SK-MEL-5 (cell line): ENCODE data around the gene CNTNAP2. TPM values are rescaled to one million over a fixed set of nuclear protein-coding genes. Genes with fewer than 3 reads are reported as not detected.

ENCODE experiments used
- DNase-seq: peaks from one replicate; pipeline ENCODE4 v3.0.0-alpha.2; 2016; ENCODE audit warnings: low read depth, low spot score
- in situ Hi-C: cut with HindIII; loops from 2 replicates; pipeline ENCODE4 v1.10.0; 2016; ENCODE audit warnings: low sequenced_read_pairs, high pct_unique_total_duplicates, low pct_unique_long_range_greater_than_20kb
- total RNA-seq: library from RNA; depleted of rRNA; stranded (reverse); fragments of >200 nt; shearing (Covaris generic); gene quantifications from 2 replicates; pipeline ENCODE4 v1.2.3, GENCODE V29; 2014

The CNTNAP2 gene
- total RNA-seq, 1 experiment from 2014 or later, result not detected

DNA sequence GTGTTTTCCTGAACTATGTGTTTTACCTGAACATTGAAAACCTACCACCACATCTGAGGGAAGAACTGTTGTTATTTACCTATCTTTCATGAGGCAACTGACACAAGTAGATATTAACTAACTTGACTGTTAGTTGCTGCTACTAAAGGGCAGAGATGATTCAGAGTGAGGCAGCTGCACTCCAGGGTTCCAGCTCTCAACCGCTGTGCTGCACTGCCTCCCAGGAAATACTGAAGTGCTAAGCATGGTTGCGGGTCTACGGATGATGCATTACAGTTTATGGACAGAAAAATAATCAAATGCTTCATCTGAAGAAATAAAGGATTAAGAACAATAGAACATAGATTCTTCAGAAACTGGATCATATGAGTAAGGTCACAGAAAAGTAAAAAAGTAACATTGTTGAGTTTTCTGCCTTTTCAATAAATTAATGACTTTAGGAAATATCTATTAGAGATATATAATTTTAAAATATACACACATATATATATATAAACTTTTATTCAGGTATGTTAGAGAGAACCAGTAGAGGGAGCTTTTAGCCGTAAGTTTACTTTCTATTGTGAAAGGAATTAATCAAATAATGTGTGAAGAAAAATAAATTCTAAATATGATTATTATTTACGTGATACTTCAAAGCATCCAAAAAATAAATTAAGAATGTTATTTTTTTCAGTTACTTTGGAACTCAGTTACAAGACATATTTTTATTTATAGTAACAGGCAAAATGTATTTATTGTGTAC lies 620.0 kb downstream of the CNTNAP2 start:
- in situ Hi-C loops, result no loop called here
- DNase-seq, result peak; percentile 27

DNA sequence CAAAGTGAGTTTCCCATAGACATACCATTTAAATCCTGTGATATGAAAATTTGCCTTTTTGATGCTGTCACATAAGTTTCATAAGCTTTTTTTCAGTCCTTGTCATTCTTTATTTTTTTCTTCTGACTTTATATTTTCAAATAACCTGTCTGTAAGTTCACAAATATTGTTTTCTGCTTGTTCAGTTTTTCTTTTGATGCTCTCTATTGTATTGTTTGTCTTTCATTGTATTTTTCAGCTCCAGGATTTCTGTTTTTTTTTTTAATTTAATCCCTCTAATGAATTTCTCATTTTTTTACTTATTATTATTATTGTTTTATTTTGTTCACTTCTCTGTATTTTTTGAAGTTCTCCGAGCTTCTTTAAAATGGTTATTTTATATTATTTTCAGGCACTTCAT lies 623.4 kb downstream of the CNTNAP2 start:
- in situ Hi-C loops, result no loop called here

DNA sequence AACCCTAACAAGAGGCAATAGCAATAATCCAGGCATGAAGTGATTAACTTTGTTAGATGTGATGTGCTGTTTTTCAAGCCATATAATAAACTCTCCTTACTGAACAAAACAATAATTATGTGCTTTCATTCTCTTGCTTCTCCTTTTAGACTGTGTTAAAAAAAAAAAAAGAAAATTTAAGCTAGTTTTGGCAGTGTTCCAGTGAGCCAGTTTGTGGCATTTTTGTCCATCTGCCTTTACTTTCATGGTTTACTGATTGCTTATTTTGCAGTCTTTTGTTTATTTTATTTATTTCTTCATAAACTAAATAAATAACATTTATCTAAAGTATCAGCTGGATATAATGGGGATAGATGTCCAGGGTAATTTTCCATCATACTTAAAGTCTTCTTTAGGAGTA lies 625.3 kb downstream of the CNTNAP2 start:
- DNase-seq, result no peak
- in situ Hi-C loops, result no loop called here

More for the DNA sequence above, 623.4 kb downstream of the CNTNAP2 start:
- no peak for DNase-seq

DNA sequence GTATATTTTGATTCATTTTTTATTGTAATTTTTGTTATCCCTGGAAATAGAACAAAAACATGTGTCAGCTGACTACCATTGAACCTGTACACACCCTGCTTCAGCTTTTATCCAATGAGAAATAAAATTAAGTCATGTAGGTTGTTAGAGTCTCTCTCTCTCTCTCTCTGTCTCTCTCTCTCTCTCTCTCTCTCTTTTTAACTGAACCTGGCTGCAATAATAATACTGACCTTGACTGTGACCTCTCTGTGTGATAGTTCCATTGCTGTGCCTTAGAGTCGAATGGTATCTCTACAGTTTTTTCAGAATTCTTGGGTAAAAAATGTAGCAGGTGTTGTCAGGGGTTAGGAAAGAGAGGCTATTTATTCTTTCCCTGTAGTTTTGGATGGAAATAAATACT lies 637.8 kb downstream of the CNTNAP2 start:
- DNase-seq, result no peak
- in situ Hi-C loops, result no loop called here

DNA sequence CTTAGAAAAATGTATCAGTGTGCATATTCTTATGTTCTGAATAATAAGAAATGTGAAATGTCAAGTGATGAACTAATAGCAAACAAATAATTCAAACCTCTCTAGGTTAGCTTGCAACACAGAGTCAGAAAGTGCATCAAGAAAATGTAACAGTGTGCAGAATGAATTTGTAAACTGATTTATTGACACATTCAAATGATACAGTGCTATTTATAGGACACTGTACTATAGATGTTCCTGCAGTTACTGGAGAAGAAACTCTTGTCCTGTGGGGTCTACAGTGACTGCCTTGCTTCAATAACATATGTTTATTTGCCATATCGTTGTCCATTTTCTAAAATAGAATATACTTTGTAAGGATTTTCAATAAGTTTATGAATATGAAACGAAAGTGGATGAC lies 639.0 kb downstream of the CNTNAP2 start:
- in situ Hi-C loops, result no loop called here
- DNase-seq, result no peak

DNA sequence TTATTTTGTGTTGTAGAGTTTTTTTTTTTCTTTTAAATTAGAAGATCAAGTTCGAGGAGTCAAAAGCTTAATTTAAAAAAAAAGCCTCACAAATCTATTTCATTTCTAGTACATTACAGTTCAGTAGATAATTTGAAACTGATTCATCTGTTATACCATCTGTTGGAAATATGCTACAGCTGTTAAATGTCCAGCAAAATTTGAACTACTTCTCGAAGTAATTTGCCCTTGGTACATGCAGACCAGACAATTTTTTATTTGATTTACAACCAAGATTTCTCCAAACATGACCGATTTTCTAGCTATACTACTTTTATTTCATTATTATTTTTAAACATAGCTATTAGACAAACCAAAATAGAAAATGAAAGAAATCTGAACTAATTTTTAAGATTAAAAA lies 647.9 kb downstream of the CNTNAP2 start:
- in situ Hi-C loops, result no loop called here
- no peak for DNase-seq

DNA sequence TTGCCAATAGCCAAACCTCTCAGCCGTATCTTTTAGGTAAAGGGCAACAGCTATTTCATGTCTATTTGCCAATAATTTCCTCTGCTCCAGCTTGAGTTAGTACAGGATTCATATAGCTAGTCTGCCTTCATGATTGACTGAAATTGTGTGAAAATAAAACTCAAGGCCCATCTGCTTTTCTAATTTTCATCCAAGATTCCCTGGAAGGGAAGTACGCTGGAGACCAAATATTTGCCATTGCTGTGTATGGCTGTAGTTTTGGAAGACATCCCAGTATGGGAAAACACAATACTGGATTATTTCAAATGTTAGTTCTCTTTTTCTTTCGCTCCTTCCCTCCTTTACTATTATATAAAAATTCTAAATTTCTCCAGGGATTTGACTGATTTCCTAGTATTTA lies 652.4 kb downstream of the CNTNAP2 start:
- in situ Hi-C loops, result no loop called here
- no peak for DNase-seq

DNA sequence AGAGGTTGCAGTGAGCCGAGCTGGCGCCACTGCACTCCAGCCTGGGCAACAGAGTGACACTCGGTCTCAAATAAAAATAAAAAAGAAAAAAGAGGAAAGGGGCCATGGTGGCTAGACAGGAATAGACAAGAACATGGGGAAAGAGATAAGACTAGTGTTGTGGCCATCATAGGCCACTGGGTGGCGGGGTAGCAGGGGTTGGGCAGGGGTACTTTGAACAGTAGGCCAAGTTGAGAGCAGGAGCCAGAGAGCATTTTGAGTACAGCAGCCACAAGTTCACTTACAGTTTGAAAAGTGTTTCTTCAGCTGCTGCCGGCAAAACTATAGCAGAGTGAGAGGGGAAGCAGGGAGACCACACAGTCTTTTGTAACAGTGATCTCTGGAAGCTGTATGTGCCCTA lies 656.0 kb downstream of the CNTNAP2 start:
- peak; percentile 48 for DNase-seq
- in situ Hi-C loops, result no loop called here

DNA sequence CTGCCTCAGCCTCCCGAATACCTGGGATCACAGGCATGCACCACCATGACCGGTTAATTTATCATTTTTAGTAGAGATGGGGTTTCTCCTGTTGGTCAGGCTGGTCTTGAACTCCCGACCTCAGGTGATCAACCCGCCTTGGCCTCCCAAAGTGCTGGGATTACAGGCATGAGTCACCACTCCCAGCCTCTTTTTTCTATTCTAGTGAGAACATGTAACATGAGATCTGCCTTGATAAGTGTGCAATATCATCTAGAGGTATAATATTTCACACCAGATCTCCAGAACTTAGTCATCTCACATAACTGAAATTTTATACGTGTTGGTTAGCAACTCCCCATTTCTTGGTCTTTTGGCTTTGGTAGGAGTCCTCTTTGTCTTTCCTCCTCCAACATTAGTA lies 656.9 kb downstream of the CNTNAP2 start:
- in situ Hi-C loops, result no loop called here
- no peak for DNase-seq

DNA sequence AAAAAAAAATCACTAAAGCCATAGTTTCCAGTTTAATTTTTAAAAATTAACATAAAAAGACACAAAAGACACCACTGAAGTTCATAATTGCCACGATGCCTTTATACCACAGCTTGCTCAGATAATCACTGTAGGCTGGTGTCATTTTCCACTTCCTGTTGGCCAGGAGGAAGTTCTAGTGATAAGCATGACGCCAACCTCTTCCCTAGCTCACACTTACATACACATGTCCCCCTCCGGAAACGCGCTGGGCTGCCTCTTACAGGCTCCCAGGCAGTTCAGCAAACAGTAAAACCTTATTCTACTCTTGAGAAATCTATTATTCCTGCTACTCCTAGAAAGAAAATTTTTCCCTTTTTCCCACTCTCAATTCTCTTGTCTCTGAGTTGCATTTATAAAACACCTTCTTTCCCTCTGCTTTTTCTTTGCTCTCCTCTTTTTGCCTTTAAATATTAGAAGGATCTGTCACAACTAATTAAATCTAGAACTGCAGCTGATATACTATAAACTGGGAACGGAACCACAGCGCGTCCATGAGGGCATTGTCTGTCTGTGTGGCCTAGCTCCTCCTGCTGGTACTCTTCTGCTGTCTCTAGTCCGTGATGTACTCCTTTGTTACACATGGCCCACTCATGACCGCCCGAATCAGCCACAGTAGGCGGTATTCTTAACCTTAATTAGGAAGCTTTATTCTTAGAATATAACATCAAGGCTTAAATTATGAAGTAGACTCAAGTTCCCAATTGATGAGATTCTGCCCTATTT lies 664.9 kb downstream of the CNTNAP2 start:
- peak; percentile 16 for DNase-seq
- in situ Hi-C loops, result no loop called here

DNA sequence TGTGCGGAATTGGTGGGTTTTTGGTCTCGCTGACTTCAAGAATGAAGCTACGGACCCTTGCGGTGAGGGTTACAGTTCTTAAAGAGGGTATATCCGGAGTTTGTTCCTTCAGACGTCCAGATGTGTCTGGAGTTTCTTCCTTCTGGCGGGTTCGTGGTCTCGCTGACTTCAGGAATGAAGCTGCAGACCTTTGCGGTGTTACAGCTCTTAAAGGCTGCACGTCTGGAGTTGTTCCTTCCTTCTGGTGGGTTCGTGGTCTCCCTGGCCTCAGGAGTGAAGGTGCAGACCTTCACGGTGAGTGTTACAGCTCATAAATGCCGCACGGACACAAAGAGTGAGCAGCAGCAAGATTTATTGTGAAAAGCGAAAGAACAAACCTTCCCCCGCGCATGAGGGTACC lies 670.7 kb downstream of the CNTNAP2 start:
- DNase-seq, result no peak

DNA sequence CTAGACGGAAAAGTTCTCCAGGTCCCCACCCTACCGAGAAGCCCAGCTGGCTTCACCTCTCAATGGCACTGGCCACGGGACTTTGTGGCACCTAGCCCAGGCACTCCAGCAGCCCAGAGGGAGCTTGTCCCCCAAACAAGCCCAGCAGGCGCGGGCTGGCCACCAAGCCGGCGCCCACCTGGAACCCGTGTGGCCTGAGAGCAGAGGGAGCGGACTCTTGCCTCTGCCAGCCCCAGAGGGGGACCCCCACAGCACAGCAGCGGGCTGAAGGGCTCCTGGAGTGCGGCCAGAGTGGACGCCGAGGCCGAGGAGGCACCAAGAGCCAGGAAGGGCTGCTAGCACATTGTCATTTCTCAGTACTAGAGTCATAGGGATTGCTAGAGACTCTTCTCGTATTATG lies 671.4 kb downstream of the CNTNAP2 start:
- in situ Hi-C loops, result no loop called here

More for the DNA sequence above, 670.7 kb downstream of the CNTNAP2 start:
- in situ Hi-C loops, result no loop called here

DNA sequence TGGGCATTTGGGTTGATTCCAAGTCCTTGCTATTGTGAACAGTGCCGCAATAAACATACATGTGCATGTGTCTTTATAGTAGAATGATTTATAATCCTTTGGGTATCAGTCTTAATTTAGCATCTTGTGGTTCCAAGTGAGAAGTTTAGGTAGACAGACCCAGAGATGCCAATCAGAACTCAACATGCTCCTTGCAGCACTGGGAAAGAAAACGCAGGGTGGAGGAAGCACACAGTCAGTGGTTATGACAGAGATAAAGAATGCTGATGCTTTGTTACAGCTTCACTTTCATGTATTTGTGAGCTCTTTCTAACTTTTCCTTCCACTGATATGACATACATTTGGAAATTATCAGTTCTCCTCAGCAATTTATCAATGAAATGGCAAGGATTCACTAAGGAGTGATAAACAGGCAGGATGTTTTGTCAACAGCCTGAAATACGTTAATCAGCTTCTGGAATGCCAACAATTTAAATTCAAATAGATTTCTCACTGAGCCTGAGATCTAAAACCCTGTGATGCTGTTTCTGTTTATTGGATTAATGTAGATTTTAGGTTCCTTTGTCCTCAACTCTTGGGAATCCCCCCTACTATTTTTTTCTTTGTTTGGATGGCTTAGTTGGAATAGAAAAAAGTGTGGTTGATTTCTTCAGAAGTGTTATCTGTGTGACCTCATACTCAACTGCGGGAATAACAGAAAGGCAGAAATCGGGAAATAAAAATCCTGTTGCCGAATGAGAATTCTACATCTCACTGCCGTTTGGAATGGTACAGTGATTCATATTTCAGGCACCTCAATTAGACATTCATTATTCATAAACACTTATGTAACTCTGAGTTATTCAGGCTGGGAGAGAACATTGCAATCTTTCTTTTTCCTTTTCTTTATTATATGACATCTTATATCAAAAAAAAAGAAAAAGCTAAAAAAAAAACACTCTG lies 675.0 kb downstream of the CNTNAP2 start:
- in situ Hi-C loops, result no loop called here
- DNase-seq, result no peak

More for the DNA sequence above, 671.4 kb downstream of the CNTNAP2 start:
- no peak for DNase-seq

DNA sequence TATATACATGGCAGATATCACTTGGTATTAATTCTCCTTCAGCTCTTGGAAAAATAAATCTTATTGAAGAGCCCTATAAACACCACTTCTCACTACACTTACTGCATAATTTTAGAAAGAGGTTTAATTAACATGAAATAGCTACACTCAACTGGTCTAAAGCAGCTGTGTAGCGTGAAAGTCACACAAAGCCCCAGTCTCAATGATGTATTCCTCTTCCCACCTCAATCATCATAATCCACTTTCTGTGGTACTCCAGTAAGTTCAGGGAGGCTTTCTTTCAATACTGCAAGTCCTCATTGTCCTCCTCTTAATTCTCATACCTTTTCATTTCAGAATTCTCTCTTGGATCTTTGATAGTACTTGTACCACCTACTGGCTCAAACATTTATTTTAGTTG lies 688.0 kb downstream of the CNTNAP2 start:
- no peak for DNase-seq
- in situ Hi-C loops, result no loop called here

DNA sequence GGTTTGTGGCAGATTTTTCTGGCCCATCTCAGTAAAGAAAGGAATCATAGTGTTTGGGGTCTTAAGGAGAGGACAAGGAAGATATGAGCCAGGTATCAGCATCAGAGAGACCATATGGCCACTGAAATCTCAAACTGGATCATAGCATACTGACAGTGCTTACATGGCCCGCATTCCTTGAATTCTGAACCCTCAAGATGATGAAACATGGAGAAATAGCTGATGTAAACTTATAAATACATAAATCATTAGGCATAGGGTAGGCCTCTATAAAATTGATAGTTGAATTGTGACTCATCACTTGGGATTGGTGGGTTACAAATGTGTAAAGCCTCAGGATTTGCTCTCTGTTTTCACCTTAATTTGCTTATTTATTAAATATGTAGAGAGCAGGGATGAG lies 688.5 kb downstream of the CNTNAP2 start:
- no peak for DNase-seq
- in situ Hi-C loops, result no loop called here

DNA sequence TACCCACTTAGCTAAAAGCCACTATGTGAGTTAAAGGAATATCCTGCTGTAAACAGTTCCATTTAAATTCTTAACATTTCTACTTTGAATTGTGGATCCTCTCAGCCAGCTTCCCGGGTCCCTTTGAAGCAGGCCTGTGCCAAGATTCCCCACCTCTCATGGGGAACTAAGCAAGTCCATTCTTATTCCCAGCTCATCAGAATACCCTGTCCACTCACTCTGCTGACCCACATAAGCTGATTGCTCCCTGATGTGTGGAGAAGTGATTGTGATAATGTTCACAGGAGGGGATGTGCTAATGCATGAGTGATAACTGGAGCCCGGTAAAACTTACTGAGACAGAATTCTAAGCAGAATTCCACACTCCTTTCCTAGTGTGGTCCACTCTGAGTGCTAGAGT lies 709.7 kb downstream of the CNTNAP2 start:
- DNase-seq, result no peak
- in situ Hi-C loops, result no loop called here

DNA sequence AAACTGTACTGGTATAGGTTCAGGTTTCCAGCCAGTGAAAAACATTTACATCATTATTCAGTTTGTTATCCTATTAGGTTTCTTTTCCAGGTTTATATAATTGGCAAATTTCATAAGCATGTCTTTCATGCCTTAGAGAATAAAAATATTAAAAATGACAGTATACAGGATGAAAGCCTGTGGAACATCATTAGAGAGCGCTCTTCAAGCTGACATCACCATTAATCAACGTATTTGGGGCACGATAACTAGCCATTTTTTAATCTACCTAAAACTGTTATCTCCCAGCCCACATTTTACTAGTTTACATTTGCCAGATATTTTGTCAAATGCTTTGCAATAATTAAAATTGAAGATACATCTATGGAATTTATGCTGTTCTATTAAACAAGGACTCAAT lies 714.1 kb downstream of the CNTNAP2 start:
- DNase-seq, result no peak
- in situ Hi-C loops, result no loop called here

DNA sequence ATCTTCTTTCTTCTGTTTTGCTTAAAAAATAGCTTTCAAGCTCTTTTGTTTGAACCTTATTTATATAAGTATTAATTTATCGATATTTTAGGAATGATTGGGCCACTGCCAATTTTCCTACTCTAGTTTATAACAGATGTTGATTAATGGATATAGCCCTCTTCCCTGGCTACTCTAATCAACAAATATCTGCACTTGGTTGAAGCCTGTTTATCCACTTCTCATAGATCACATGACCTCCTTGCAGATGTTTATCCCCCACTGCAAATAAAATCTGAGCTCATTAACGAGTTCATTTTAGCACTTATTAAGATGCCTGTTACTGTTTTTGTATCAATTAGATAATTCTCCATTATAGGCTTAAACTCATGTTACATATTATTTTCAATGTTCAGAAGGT lies 715.3 kb downstream of the CNTNAP2 start:
- DNase-seq, result no peak
- in situ Hi-C loops, result no loop called here
